Hepatocyte (in vitro differentiated cells): ENCODE results near the gene CCNA1.

Source experiments
- EZH2 ChIP-seq: fragments of 200-600 bp; sonication (generic); IDR thresholded peaks from 2 replicates; pipeline ENCODE4 v1.6.1; 2016; ENCODE audit warnings: antibody characterized with exemption, mild to moderate bottlenecking, borderline replicate concordance
- EZH2phosphoT487 ChIP-seq: fragments of 200-600 bp; sonication (generic); IDR thresholded peaks from one replicate; pipeline ENCODE4 v1.6.1; 2018; ENCODE audit warnings: antibody characterized with exemption, mild to moderate bottlenecking, low read depth, moderate library complexity; ENCODE audit not compliant: unreplicated experiment, severe bottlenecking

- no peak for TF ChIP-seq EZH2phosphoT487
- TF ChIP-seq EZH2: no peak
Measured at GRCh38 chr13:36421447-36421846, 10.8 kb upstream of the CCNA1 start.
